HG03469 (cell line): ENCODE measurements around the gene PTN.
"Not testable (repeated sequence)": the region's sequence is repeated elsewhere in the genome, so short reads cannot be mapped to it uniquely, and the experiment has no call there.

Experiments used
- ATAC-seq: cut with Tn5 transposase; IDR thresholded peaks from one replicate; pipeline ENCODE4 v1.9.1; 2021; ENCODE audit warnings: mild to moderate bottlenecking, moderate library complexity, moderate number of reproducible peaks; ENCODE audit not compliant: unreplicated experiment

PTN gene

GRCh38 chr7:137268001-137268865 is 75.3 kb downstream of the PTN start:
- ATAC-seq = not testable (repeated sequence)

GRCh38 chr7:137266764-137267163 is 76.8 kb downstream of the PTN start:
- no peak for ATAC-seq

GRCh38 chr7:137265480-137265879 is 78.1 kb downstream of the PTN start:
- not testable (repeated sequence) for ATAC-seq

- ATAC-seq = no peak
Measured at GRCh38 chr7:137262599-137262998, 80.9 kb downstream of the PTN start.

GRCh38 chr7:137258552-137258951 is 85.0 kb downstream of the PTN start:
- ATAC-seq = no peak

- ATAC-seq = no peak
Measured at GRCh38 chr7:137254766-137255165, 88.8 kb downstream of the PTN start.

GRCh38 chr7:137245890-137246289 is 97.6 kb downstream of the PTN start:
- no peak for ATAC-seq

- ATAC-seq = no peak
Measured at GRCh38 chr7:137245186-137245585, 98.3 kb downstream of the PTN start.

GRCh38 chr7:137243741-137244140 is 99.8 kb downstream of the PTN start:
- no peak for ATAC-seq

GRCh38 chr7:137242616-137243015 is 100.9 kb downstream of the PTN start:
- no peak for ATAC-seq

- ATAC-seq = no peak
Measured at GRCh38 chr7:137241655-137242360, 101.7 kb downstream of the PTN start.

- not testable (repeated sequence) for ATAC-seq
Measured at GRCh38 chr7:137239186-137239585, 104.3 kb downstream of the PTN start.

- ATAC-seq = no peak
Measured at GRCh38 chr7:137235434-137235833, 108.1 kb downstream of the PTN start.

- no peak for ATAC-seq
Measured at GRCh38 chr7:137231167-137231566, 112.4 kb downstream of the PTN start.

GRCh38 chr7:137221467-137221866 is 122.1 kb downstream of the PTN start:
- ATAC-seq = no peak

- ATAC-seq = no peak
Measured at GRCh38 chr7:137213744-137214143, 129.8 kb downstream of the PTN start.

GRCh38 chr7:137209151-137209817 is 134.2 kb downstream of the PTN start:
- no peak for ATAC-seq

- ATAC-seq = no peak
Measured at GRCh38 chr7:137206770-137207169, 136.8 kb downstream of the PTN start.

- no peak for ATAC-seq
Measured at GRCh38 chr7:137204246-137204645, 139.3 kb downstream of the PTN start.

GRCh38 chr7:137203351-137203750 is 140.2 kb downstream of the PTN start:
- ATAC-seq = no peak

GRCh38 chr7:137196648-137197047 is 146.9 kb downstream of the PTN start:
- no peak for ATAC-seq

- no peak for ATAC-seq
Measured at GRCh38 chr7:137195996-137196395, 147.5 kb downstream of the PTN start.
